IMR-90 (cell line): ENCODE measurements around the gene CALHM3.

Source experiments
- BHLHE40 ChIP-seq: fragments of 150-350 bp; IDR thresholded peaks from 2 replicates; pipeline ENCODE4 v1.6.1; 2016; ENCODE audit warnings: mild to moderate bottlenecking, low read depth, low read length
- CEBPB ChIP-seq: IDR thresholded peaks from 2 replicates; pipeline ENCODE4 v1.6.1; 2012; ENCODE audit warnings: low read depth, low read length, improper control_type of control experiment
- CTCF ChIP-seq: conservative IDR thresholded peaks from 2 replicates; pipeline ENCODE4 v1.5.1; 2012; ENCODE audit warnings: mild to moderate bottlenecking, low read depth, low read length, improper control_type of control experiment
- ELK1 ChIP-seq: fragments of 150-350 bp; IDR thresholded peaks from 2 replicates; pipeline ENCODE4 v1.6.1; 2016; ENCODE audit warnings: low read depth, mild to moderate bottlenecking, low read length, moderate library complexity, borderline replicate concordance
- MAZ ChIP-seq: IDR thresholded peaks from 2 replicates; pipeline ENCODE4 v1.6.1; 2012; ENCODE audit warnings: low read depth, mild to moderate bottlenecking, low read length, improper control_type of control experiment, moderate library complexity, borderline replicate concordance
- MXI1 ChIP-seq: IDR thresholded peaks from 2 replicates; pipeline ENCODE4 v1.6.1; 2012; ENCODE audit warnings: low read depth, mild to moderate bottlenecking, low read length, moderate library complexity, borderline replicate concordance
- POLR2A ChIP-seq: IDR thresholded peaks from 2 replicates; pipeline ENCODE4 v1.6.1; 2012; ENCODE audit warnings: mild to moderate bottlenecking, low read depth, low read length
- RAD21 ChIP-seq: IDR thresholded peaks from 2 replicates; pipeline ENCODE4 v1.6.1; 2012; ENCODE audit warnings: low read length, improper control_type of control experiment
- RCOR1 ChIP-seq: IDR thresholded peaks from 2 replicates; pipeline ENCODE4 v1.6.1; 2012; ENCODE audit warnings: mild to moderate bottlenecking, low read length, improper control_type of control experiment; ENCODE audit not compliant: insufficient replicate concordance
- RFX5 ChIP-seq: IDR thresholded peaks from 2 replicates; pipeline ENCODE4 v1.8.0; 2012; ENCODE audit warnings: low read depth, mild to moderate bottlenecking, low read length, moderate library complexity
- SMC3 ChIP-seq: fragments of 150-350 bp; IDR thresholded peaks from 2 replicates; pipeline ENCODE4 v1.6.1; 2016; ENCODE audit warnings: low read depth, mild to moderate bottlenecking, antibody characterized with exemption, low read length, moderate library complexity

GRCh38 chr10:103507235-103508191, 28.5 kb upstream of the CALHM3 start:
- TF ChIP-seq POLR2A (no peak), RFX5 (no peak), CTCF (no peak), RAD21 (no peak), BHLHE40 (no peak), MAZ (no peak), CEBPB (no peak), SMC3 (no peak), MXI1 (no peak), ELK1 (no peak), RCOR1 (no peak)
